CD4-positive, alpha-beta T cell treated with Interleukin-4 for 4 hours (primary cell): ENCODE measurements around the gene FAM131B.
"Not testable (repeated sequence)": the region's sequence is repeated elsewhere in the genome, so short reads cannot be mapped to it uniquely, and the experiment has no call there.

Experiments
- DNase-seq: peaks from one replicate; pipeline ENCODE4 v3.0.0-alpha.2; 2020

Gene FAM131B

GRCh38 chr7:143394777-143395176 is 32.3 kb upstream of the FAM131B start:
- DNase-seq, result no peak

DNA sequence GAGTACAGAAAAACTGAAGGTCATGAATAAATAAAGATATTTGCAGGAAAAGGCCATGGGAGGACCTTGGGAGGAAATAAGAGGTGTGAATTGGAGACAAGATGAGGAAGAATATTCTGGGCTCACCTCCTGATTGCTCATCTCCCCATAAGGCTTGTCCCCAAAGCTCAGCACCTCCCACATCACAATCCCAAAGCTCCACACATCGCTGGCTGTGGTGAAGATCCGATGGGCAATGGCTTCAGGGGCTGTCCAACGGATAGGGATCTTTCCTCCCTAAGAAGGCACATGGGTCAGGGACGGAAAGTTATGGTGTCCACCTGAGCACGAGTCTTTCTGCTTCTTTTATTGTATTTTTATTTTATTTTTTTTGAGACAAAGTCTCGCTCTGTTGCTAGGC is 31.6 kb upstream of the FAM131B start:
- DNase-seq, result no peak

GRCh38 chr7:143393267-143394041 is 30.9 kb upstream of the FAM131B start:
- DNase-seq, result no peak

GRCh38 chr7:143392875-143393266 is 30.4 kb upstream of the FAM131B start:
- DNase-seq, result no peak

- not testable (repeated sequence) for DNase-seq
Observed at GRCh38 chr7:143392427-143392826, 29.9 kb upstream of the FAM131B start.

DNA sequence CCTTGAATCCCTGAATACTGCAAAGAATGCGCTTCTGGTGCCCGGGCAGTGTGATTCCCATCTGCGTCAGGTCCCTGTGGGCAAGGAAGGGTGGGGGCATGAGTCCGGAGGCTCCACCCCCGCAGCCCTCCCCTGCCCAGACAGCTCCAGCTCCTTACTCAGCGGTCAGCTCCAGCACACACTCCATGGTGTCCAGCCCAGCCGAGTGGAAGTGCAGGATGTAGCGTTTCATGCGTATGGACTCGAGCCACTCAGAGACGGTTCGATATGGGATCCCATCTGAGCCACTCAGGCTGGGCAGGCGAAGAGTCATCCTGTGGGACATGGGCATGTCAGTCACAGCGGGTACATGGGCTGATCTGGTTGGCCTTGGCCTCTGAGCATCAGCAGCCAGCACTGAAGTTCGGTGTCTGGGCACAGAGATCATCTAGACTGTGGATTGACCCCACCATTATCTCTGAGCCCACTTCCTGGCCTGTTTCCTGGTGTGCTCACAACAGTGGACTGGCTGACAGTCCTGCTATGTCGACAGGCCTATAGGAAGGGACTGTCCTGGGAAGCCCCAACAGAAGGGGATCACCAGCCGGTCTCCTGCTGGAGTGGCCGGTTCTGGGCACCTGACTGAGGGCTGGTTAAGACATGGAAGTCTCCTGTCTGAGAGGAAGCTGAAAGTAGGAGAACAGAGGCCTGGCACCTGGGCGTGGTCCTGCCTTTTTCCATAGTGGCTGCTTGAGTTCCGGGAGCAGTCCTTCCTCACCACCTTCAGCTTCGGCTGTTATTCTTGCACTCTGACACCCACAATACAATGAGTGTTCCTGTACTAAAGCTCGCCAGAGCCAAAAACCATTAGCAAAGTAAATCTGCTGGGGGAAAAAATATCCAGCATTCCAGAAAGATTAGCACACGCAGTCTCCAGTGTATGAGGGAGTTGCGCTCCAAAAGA is 29.2 kb upstream of the FAM131B start:
- no peak for DNase-seq

- DNase-seq, result no peak
Observed at GRCh38 chr7:143390773-143391317, 28.3 kb upstream of the FAM131B start.

DNA sequence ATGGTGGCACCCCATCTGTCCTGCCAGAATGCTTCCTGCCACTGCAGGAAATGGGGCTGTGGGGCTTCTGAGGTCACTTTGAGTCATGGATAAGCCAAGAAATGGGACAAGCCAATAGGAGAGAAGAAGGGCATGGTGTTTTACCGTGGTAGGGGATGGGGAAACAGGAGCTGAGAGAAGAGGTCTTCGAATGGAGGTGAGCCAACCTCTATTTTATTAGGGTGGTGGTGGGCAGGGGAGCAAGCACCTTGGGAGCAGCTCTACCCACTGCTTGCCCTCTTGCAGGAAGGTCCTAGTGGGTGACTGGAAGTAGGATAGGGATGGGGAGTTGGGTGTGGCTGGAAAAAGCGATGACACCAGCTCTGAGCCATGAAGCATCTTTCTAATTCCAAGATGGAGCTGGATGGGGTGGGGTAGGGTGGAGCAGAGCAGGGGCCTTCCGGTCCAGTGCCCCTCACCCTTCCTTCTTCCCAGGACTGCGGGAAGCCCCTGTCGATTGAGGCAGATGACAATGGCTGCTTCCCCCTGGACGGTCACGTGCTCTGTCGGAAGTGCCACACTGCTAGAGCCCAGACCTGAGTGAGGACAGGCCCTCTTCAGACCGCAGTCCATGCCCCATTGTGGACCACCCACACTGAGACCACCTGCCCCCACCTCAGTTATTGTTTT is 27.7 kb upstream of the FAM131B start:
- no peak for DNase-seq

DNA sequence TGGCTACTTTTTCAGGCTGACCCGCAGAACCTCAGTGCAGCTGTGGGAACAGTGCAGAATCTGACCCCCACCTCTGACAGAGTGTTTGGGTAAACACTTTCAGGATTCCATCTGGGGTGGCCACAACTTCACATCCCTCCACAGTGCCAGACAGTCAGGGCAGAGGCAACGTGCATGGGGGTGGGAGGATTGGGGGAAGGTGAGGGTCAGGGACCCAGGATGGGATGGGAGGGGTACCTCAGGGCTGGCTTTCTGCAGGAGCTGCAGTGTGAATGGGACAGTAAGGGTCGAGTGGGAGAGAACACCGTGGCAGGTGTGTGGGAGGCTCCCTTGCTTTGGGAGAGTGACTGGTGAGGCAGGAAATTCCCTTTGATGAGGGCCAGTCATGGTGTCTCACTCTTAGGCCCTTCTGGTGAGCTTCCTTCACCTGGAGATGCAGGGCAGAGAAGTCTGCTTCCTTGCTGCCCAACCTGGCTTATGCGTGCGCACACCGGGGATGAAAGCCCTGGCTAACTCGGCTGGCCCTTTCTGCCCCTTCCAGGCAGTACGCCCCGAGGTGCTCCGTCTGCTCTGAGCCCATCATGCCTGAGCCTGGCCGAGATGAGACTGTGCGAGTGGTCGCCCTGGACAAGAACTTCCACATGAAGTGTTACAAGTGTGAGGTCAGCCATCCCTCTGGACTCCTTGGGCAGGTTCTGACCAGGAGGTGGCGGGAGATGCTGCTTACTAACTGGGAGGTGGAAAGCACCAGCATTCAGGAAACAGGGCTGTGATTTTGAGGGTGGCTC is 27.0 kb upstream of the FAM131B start:
- DNase-seq, result no peak

- DNase-seq, result no peak
Observed at GRCh38 chr7:143388491-143389101, 26.1 kb upstream of the FAM131B start.

- DNase-seq, result no peak
Observed at GRCh38 chr7:143388051-143388450, 25.5 kb upstream of the FAM131B start.

GRCh38 chr7:143387156-143387975 is 24.9 kb upstream of the FAM131B start:
- DNase-seq, result no peak

- peak; percentile 69 for DNase-seq
Observed at GRCh38 chr7:143385891-143386781, 23.6 kb upstream of the FAM131B start.

- no peak for DNase-seq
Observed at GRCh38 chr7:143384661-143385631, 22.4 kb upstream of the FAM131B start.

DNA sequence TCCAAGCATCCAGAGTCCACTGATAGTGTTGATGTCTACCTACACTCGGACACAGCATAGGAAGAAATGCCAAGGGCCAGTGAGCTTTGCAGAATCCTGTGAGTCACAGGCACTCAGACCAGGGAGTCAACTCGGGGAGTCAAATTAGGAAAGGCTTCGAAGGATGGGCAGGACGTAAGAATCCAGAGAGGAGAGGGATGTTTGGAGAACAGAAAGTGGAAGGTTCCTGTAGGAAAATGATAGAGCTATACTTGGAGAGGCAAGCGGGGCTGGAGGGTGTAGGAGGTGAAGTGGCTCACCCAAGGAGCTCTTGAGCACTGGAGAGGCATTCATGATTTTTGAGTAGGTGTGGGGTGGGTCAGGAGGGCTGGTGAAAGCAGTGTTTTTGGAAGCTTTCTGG is 21.6 kb upstream of the FAM131B start:
- no peak for DNase-seq

GRCh38 chr7:143383642-143383957 is 21.1 kb upstream of the FAM131B start:
- no peak for DNase-seq

GRCh38 chr7:143382791-143383641 is 20.5 kb upstream of the FAM131B start:
- no peak for DNase-seq
